AG04449 (cell line): ENCODE results near the gene HMGN4.

Experiments used
- CTCF ChIA-PET: fragments of 350-600 bp; formaldehyde crosslinking; extraction: SDS; loops from one replicate; lab custom pipeline; 2021; ENCODE audit warnings: antibody characterized with exemption; lab: Yijun Ruan, JAX
- POLR2A ChIA-PET: fragments of 400-600, 350-600 bp; formaldehyde crosslinking; extraction: SDS; loops from one replicate; lab custom pipeline; 2020; ENCODE audit warnings: antibody characterized with exemption, inconsistent platforms; lab: Yijun Ruan, JAX
- DNase-seq: peaks from one replicate; pipeline ENCODE4 v3.0.0-alpha.2; 2010; ENCODE audit warnings: low read depth, low spot score
- H3K4me3 ChIP-seq: 2 replicates; pipeline ENCODE4 v1.5.1; 2011; ENCODE audit warnings: low read depth, mild to moderate bottlenecking, control low read depth, low read length
- TF ChIP-seq, protein P1 (sequence below): IDR thresholded peaks from one replicate; pipeline ENCODE4 v1.5.1; 2011; ENCODE audit warnings: mild to moderate bottlenecking, moderate library complexity, low read length, control low read depth, inconsistent platforms; ENCODE audit not compliant: insufficient read depth; ENCODE audit errors: missing control alignments

The HMGN4 gene

GRCh38 chr6:26525838-26526237 lies 12.3 kb upstream of the HMGN4 start:
- CTCF ChIA-PET: interaction anchor here (0.7 to 1.3 kb wide), 2 partner anchors 176 to 184 kb away, joined by 3 to 4 read pairs; no protein-coding TSS in a partner anchor
- DNase-seq: no peak
- POLR2A ChIA-PET: no interaction called here
- no peak overlapping the region for H3K4me3 ChIP-seq
- TF ChIP-seq, protein P1, sequence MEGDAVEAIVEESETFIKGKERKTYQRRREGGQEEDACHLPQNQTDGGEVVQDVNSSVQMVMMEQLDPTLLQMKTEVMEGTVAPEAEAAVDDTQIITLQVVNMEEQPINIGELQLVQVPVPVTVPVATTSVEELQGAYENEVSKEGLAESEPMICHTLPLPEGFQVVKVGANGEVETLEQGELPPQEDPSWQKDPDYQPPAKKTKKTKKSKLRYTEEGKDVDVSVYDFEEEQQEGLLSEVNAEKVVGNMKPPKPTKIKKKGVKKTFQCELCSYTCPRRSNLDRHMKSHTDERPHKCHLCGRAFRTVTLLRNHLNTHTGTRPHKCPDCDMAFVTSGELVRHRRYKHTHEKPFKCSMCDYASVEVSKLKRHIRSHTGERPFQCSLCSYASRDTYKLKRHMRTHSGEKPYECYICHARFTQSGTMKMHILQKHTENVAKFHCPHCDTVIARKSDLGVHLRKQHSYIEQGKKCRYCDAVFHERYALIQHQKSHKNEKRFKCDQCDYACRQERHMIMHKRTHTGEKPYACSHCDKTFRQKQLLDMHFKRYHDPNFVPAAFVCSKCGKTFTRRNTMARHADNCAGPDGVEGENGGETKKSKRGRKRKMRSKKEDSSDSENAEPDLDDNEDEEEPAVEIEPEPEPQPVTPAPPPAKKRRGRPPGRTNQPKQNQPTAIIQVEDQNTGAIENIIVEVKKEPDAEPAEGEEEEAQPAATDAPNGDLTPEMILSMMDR: no peak

GRCh38 chr6:26526928-26527327 lies 11.2 kb upstream of the HMGN4 start:
- ChIA-PET CTCF (interaction anchor here (0.9 to 1.3 kb wide), 2 partner anchors 15 to 178 kb away, joined by 3 to 4 read pairs; no protein-coding TSS in a partner anchor), POLR2A (no interaction called here)
- no peak for DNase-seq
- TF ChIP-seq, protein P1: no peak
- no peak overlapping the region for H3K4me3 ChIP-seq

- POLR2A ChIA-PET: no interaction called here
Measured at GRCh38 chr6:26530203-26530602, 8.0 kb upstream of the HMGN4 start.

GRCh38 chr6:26531897-26532296 lies 6.3 kb upstream of the HMGN4 start:
- no peak for DNase-seq
- TF ChIP-seq, protein P1: no peak
- H3K4me3 ChIP-seq: no peak overlapping the region
- CTCF ChIA-PET: interaction anchor here (0.8 to 3.8 kb wide), 4 partner anchors 10 to 193 kb away, joined by 3 to 20 read pairs (median 4); no protein-coding TSS in a partner anchor
- POLR2A ChIA-PET: no interaction called here

More at GRCh38 chr6:26530203-26530602, 8.0 kb upstream of the HMGN4 start:
- CTCF ChIA-PET: interaction anchor here (1.3 kb wide), 1 partner anchor 189 kb away, joined by 5 read pairs; no protein-coding TSS in a partner anchor
- DNase-seq: no peak
- TF ChIP-seq, protein P1: no peak
- H3K4me3 ChIP-seq: no peak overlapping the region

DNA sequence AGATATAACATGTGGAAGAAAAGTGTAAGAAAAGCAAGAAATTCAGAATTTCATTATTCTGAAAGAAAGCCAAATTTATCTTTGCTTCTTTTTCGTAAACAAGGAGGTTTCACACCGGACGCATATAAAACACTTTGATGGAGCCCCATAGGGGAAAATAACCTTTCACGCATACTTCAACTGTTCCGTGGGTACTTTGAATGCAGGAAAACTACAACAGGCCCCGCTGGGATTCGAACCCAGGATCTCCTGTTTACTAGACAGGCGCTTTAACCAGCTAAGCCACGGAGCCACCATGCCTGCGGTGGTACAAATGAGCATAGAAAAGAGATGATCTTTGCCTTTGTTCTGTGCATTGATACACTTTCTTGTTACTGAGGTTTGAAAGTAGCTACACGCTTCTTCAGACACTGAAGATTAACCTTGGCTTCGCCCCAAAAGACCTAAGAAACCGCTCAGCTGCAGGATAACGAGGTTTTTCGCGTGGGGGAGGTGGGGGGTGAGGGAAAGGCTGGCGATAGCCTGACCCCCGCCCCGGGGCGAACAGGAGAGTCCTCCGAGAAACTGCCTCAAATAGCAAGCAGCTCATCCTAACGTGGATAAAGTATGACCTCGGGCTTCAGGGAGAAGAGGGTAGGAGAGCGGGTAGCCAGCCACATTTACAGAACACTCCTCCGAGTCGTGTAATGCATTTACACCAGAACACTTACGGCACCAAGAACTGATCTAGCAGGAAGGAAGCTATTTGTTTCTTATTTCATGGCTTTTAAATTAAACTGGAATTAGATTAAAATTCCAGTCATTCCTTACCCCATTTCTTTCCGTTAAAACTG lies 5.3 kb upstream of the HMGN4 start:
- no peak for DNase-seq
- TF ChIP-seq, protein P1: no peak
- CTCF ChIA-PET: interaction anchor here (0.8 to 3.8 kb wide), 9 partner anchors 9 to 203 kb away, joined by 3 to 20 read pairs (median 3); no protein-coding TSS in a partner anchor
- POLR2A ChIA-PET: interaction anchor here (0.7 to 1.1 kb wide), 7 partner anchors 12 to 409 kb away, joined by 3 to 5 read pairs (median 5); a partner anchor contains a TSS
- H3K4me3 ChIP-seq: peak overlapping the region; percentile 75

- POLR2A ChIA-PET: interaction anchor here (0.7 to 1.1 kb wide), 7 partner anchors 12 to 410 kb away, joined by 3 to 5 read pairs (median 5); a partner anchor contains a TSS
- CTCF ChIA-PET: interaction anchor here (1.0 to 3.8 kb wide), 8 partner anchors 9 to 203 kb away, joined by 3 to 20 read pairs (median 4); no protein-coding TSS in a partner anchor
- peak overlapping the region; percentile 75 for H3K4me3 ChIP-seq
- TF ChIP-seq, protein P1: no peak
- no peak for DNase-seq
Measured at GRCh38 chr6:26533532-26533931, 4.6 kb upstream of the HMGN4 start.
